Neural crest cell (in vitro differentiated cells): Measurements from ENCODE around the gene PSMD12. TPM values are rescaled to one million over a fixed set of nuclear protein-coding genes. Genes with fewer than 3 reads are reported as not detected.

Experiments
- DNase-seq: peaks from one replicate; pipeline ENCODE4 v3.0.0; 2021; ENCODE audit warnings: low read depth, mixed read lengths, low spot score
- H3K27ac Mint-ChIP-seq: one replicate; pipeline ENCODE4 v1.8.0; 2021; ENCODE audit warnings: mild to moderate bottlenecking, mixed read lengths; ENCODE audit not compliant: unreplicated experiment
- H3K27me3 Mint-ChIP-seq: 2 replicates; pipeline ENCODE4 v1.8.0; 2021; ENCODE audit warnings: low read depth, mild to moderate bottlenecking, mixed read lengths
- H3K36me3 Mint-ChIP-seq: 2 replicates; pipeline ENCODE4 v1.8.0; 2021; ENCODE audit warnings: low read depth, mild to moderate bottlenecking, mixed read lengths
- H3K4me1 Mint-ChIP-seq: 2 replicates; pipeline ENCODE4 v1.8.0; 2021; ENCODE audit warnings: mixed read lengths
- H3K4me3 Mint-ChIP-seq: one replicate; pipeline ENCODE4 v1.8.0; 2021; ENCODE audit warnings: mild to moderate bottlenecking, mixed read lengths
- H3K9me3 Mint-ChIP-seq: 2 replicates; pipeline ENCODE4 v1.8.0; 2021; ENCODE audit warnings: mixed read lengths
- CTCF ChIP-seq: fragments of 200-600 bp; sonication (generic); conservative IDR thresholded peaks from 2 replicates; pipeline ENCODE4 v1.5.0; 2021; ENCODE audit warnings: antibody characterized with exemption, mild to moderate bottlenecking
- total RNA-seq: library from RNA; stranded (reverse); gene quantifications from 2 replicates; pipeline ENCODE4 v1.2.1, GENCODE V29; 2021

Gene PSMD12
- total RNA-seq, 1 donor from 2014 or later: 54.7 TPM

GRCh38 chr17:67290711-67291291, 75.6 kb downstream of the PSMD12 start:
- H3K27me3 Mint-ChIP-seq: no peaks in the 10 kb centered on the region
- no peak overlapping the region for H3K4me3 Mint-ChIP-seq
- H3K9me3 Mint-ChIP-seq: no peaks in the 10 kb centered on the region
- H3K36me3 Mint-ChIP-seq: no peaks in the 10 kb centered on the region
- H3K27ac Mint-ChIP-seq: peak overlapping the region; percentile 45
- no peak for TF ChIP-seq CTCF
- H3K4me1 Mint-ChIP-seq: peaks cover 15% of the 10 kb centered on the region
- DNase-seq: no peak

GRCh38 chr17:67290244-67290643, 76.1 kb downstream of the PSMD12 start:
- Mint-ChIP-seq H3K9me3 (no peaks in the 10 kb centered on the region), H3K4me1 (peaks cover 15% of the 10 kb centered on the region), H3K27me3 (no peaks in the 10 kb centered on the region), H3K36me3 (no peaks in the 10 kb centered on the region), H3K27ac (no peak overlapping the region), H3K4me3 (no peak overlapping the region)
- TF ChIP-seq CTCF: no peak
- no peak for DNase-seq

GRCh38 chr17:67289181-67289876, 77.0 kb downstream of the PSMD12 start:
- Mint-ChIP-seq H3K27ac (no peak overlapping the region), H3K27me3 (no peaks in the 10 kb centered on the region), H3K4me3 (no peak overlapping the region), H3K36me3 (no peaks in the 10 kb centered on the region), H3K9me3 (no peaks in the 10 kb centered on the region), H3K4me1 (peaks cover 15% of the 10 kb centered on the region)
- TF ChIP-seq CTCF: no peak
- DNase-seq: no peak

Other genes starting within 250 kb of the PSMD12 start
- gene HELZ, start 121.4 kb downstream of the PSMD12 start, total RNA-seq: 39.1 and 41.7 TPM in 2 replicates
- gene PITPNC1, start 10.7 kb upstream of the PSMD12 start, total RNA-seq: 21.5 and 21.9 TPM in 2 replicates